HepG2 (cell line): Measurements from ENCODE around the gene GYPB. TPM values are rescaled to one million over a fixed set of nuclear protein-coding genes. Genes with fewer than 3 reads are reported as not detected.
"Not testable (repeated sequence)": the region's sequence is repeated elsewhere in the genome, so short reads cannot be mapped to it uniquely, and the experiment has no call there.

ENCODE experiments used
- ATAC-seq: fragments of 200-7000 bp; cut with Tn5 transposase; 3 replicates; pipeline ENCODE4 v1.9.1; 2020; ENCODE audit warnings: mild to moderate bottlenecking, moderate library complexity
- BruUV-seq: library from RNA; stranded (reverse); fragments of 400-500 nt; replicated peaks from 2 replicates; lab custom pipeline; 2021; lab: Mats Ljungman, UMichigan
- CTCF ChIA-PET: fragments of 300-600 bp; formaldehyde crosslinking; extraction: SDS; loops from one replicate; lab custom pipeline; 2021; ENCODE audit warnings: low total read pairs, inconsistent platforms, low intra/inter-chr PET ratio; lab: Yijun Ruan, JAX
- POLR2A ChIA-PET: fragments of 350-600 bp; sonication (Branson Sonifier 250); formaldehyde crosslinking; loops from one replicate; lab custom pipeline; 2020; ENCODE audit warnings: antibody characterized with exemption, inconsistent platforms; lab: Yijun Ruan, JAX
- DNase-seq: peaks from one replicate; pipeline ENCODE4 v3.0.0-alpha.2; 2015; ENCODE audit warnings: low spot score
- FAIRE-seq: peaks from 3 replicates; lab custom pipeline; 2011; peaks lifted over from hg19 to GRCh38; lab: Jason Lieb, UNC
- H2AFZ ChIP-seq: one replicate; pipeline ENCODE4 v1.6.1; 2011; ENCODE audit warnings: low read length, inconsistent platforms
- H3K27ac ChIP-seq: fragments of 300-600 bp; 3 replicates; pipeline ENCODE4 v1.8.0; 2011; ENCODE audit warnings: mixed run types, mild to moderate bottlenecking, mixed read lengths, low read length, inconsistent platforms; ENCODE audit not compliant: insufficient read depth; ENCODE audit errors: extremely low read length
- H3K27me3 ChIP-seq, 2 experiments: fragments of 200-600 bp in 1 of 2; 2 replicates in 1 of 2; 3 replicates in 1 of 2; pipeline versions ENCODE4 v1.6.0 to v1.8.0; 2011; ENCODE audit warnings: low read length in 2 of 2, mild to moderate bottlenecking in 2 of 2, moderate library complexity in 2 of 2, inconsistent platforms in 1 of 2; ENCODE audit not compliant: insufficient read depth in 2 of 2, control insufficient read depth in 1 of 2
- H3K36me3 ChIP-seq, 2 experiments: fragments of 200-600 bp in 1 of 2; replicated peaks in 1 of 2; 2 replicates in 1 of 2; 3 replicates in 1 of 2; pipeline versions ENCODE4 v1.5.1 to v1.8.0; 2011; ENCODE audit warnings: low read length in 2 of 2, inconsistent platforms in 1 of 2; ENCODE audit not compliant: insufficient read depth in 2 of 2, control insufficient read depth in 1 of 2
- H3K4me1 ChIP-seq: 2 replicates; pipeline ENCODE4 v1.5.1; 2012; ENCODE audit warnings: low read length, inconsistent platforms; ENCODE audit not compliant: insufficient read depth
- H3K4me2 ChIP-seq: 2 replicates; pipeline ENCODE4 v1.6.0; 2011; ENCODE audit warnings: low read depth, low read length, inconsistent platforms
- H3K4me3 ChIP-seq, 3 experiments: fragments of 200-600 bp in 1 of 3; sonication (generic), shearing (Covaris generic) in 1 of 3; replicated peaks in 1 of 3; 2 replicates each; pipeline ENCODE4 v1.5.1; 2011 to 2016; ENCODE audit warnings: low read length in 3 of 3, inconsistent platforms in 2 of 3, low read depth in 2 of 3, mild to moderate bottlenecking in 2 of 3, control low read depth in 1 of 3, mixed read lengths in 1 of 3; ENCODE audit not compliant: insufficient read depth in 1 of 3
- H3K79me2 ChIP-seq: one replicate; pipeline ENCODE4 v1.6.1; 2011; ENCODE audit warnings: low read length, inconsistent platforms; ENCODE audit not compliant: insufficient read depth
- H3K9ac ChIP-seq: 2 replicates; pipeline ENCODE4 v1.6.0; 2011; ENCODE audit warnings: mild to moderate bottlenecking, low read depth, low read length, inconsistent platforms; ENCODE audit not compliant: insufficient read depth
- H3K9me3 ChIP-seq: 2 replicates; pipeline ENCODE4 v1.5.1; 2012; ENCODE audit warnings: mild to moderate bottlenecking, low read length
- H4K20me1 ChIP-seq: 2 replicates; pipeline ENCODE4 v1.6.0; 2011; ENCODE audit warnings: inconsistent platforms, mild to moderate bottlenecking, low read length, moderate library complexity; ENCODE audit not compliant: insufficient read depth
- ATF7 ChIP-seq, 2 experiments: fragments of 450-650 bp in 1 of 2; sonication (generic) in 1 of 2; formaldehyde crosslinking in 1 of 2; IDR thresholded peaks; 2 replicates each; pipeline versions ENCODE4 v1.4.0 to v1.6.1; 2016 to 2020; ENCODE audit warnings: antibody characterized with exemption in 1 of 2, mild to moderate bottlenecking in 1 of 2, missing genetic modification reagents in 1 of 2
- WGBS: methylation state at CpG from one replicate; pipeline ENCODE4 v1.1.6; 2017; ENCODE audit warnings: low lambda C conversion rate; 5-methylcytosine and 5-hydroxymethylcytosine counted together
- in situ Hi-C: cut with HindIII; loops from 2 replicates; pipeline ENCODE4 v1.10.0; 2017; ENCODE audit warnings: low pct_unique_long_range_greater_than_20kb; ENCODE audit not compliant: extremely low pct_ligation_motif_present
- intact Hi-C: fragments of 100-400 bp; cut with micrococcal nuclease; formaldehyde crosslinking; loops from one replicate; pipeline ENCODE4 v1.10.0; 2022; ENCODE audit not compliant: unreplicated experiment
- polyA plus RNA-seq, 8 experiments: library from polyadenylated mRNA; depleted of rRNA in 3 of 8; stranded (reverse) in 7 of 8; unstranded in 1 of 8; fragments of >200 nt; fragmentation: Illumina TruSeq in 4 of 8; extraction: Trizol in 4 of 8; gene quantifications; 2 replicates each; pipeline versions ENCODE4 v1.2.1 to v1.2.3, GENCODE V29; 2011 to 2016; ENCODE audit warnings: low read depth in 4 of 8, missing spikeins in 1 of 8, mixed read lengths in 1 of 8; ENCODE audit not compliant: insufficient read depth in 1 of 8
- total RNA-seq, 5 experiments: library from RNA; depleted of rRNA; stranded (reverse); fragments of >200 nt; fragmentation: Illumina TruSeq; extraction: Trizol; gene quantifications; 2 replicates each; pipeline ENCODE4 v1.2.3, GENCODE V29; 2016; ENCODE audit warnings: low read depth in 1 of 5
- TF ChIP-seq, protein P1 (sequence below): sonication (generic); formaldehyde crosslinking; IDR thresholded peaks from 2 replicates; pipeline ENCODE4 v1.4.0; 2020; ENCODE audit warnings: mild to moderate bottlenecking, missing genetic modification reagents

GYPB gene
- total and polyA plus RNA-seq, 2 of the 13 experiments (the other 11 are each of a cell fraction or from before 2014, with no cell fraction given), result not detected

- H3K9me3 ChIP-seq, intact Hi-C loops, BruUV-seq, H3K27me3 ChIP-seq, H4K20me1 ChIP-seq, H3K36me3 ChIP-seq, H3K9ac ChIP-seq, ATAC-seq, DNase-seq, H2AFZ ChIP-seq, H3K4me2 ChIP-seq, H3K27ac ChIP-seq, FAIRE-seq, H3K79me2 ChIP-seq, H3K4me3 ChIP-seq, in situ Hi-C loops, H3K4me1 ChIP-seq, POLR2A ChIA-PET, CTCF ChIA-PET: not testable (repeated sequence)
- 2% methylated on average over 4 of the region's 4 CpGs for WGBS
These were observed 1.9 kb downstream of the GYPB start for GRCh38 chr4:144017271-144017670.

- H3K4me2 ChIP-seq, H3K9me3 ChIP-seq, H3K9ac ChIP-seq, H4K20me1 ChIP-seq, FAIRE-seq, H3K36me3 ChIP-seq, in situ Hi-C loops, H3K4me3 ChIP-seq, CTCF ChIA-PET, H3K79me2 ChIP-seq, POLR2A ChIA-PET, H3K27me3 ChIP-seq, H3K4me1 ChIP-seq, H2AFZ ChIP-seq, BruUV-seq, intact Hi-C loops, DNase-seq, H3K27ac ChIP-seq, ATAC-seq: not testable (repeated sequence)
- 5% methylated on average over 2 of the region's 2 CpGs for WGBS
These were observed 3.0 kb downstream of the GYPB start for GRCh38 chr4:144016057-144016605.

- in situ Hi-C loops, result no loop called here
- Histone ChIP-seq H3K9ac (no peak overlapping the region), H3K36me3 (no peaks in the 10 kb centered on the region), H3K27ac (no peak overlapping the region), H3K79me2 (no peaks in the 10 kb centered on the region), H3K4me3 (no peak overlapping the region), H2AFZ (no peak overlapping the region), H3K4me2 (no peak overlapping the region), H3K27me3 (no peaks in the 10 kb centered on the region), H3K4me1 (no peaks in the 10 kb centered on the region), H3K9me3 (no peaks in the 10 kb centered on the region), H4K20me1 (no peaks in the 10 kb centered on the region)
- 1% methylated on average over 2 of the region's 2 CpGs for WGBS
- FAIRE-seq (no peak), DNase-seq (no peak), ATAC-seq (no peak)
- CTCF ChIA-PET, result no interaction called here
- POLR2A ChIA-PET, result no interaction called here
- intact Hi-C loops, result no loop called here
- TF ChIP-seq ATF7 (IDR thresholded peaks at IDR 0.05) (peak; percentile 73), ATF7 (CRISPR knock-in tag; IDR thresholded peaks at IDR 0.05) (no peak)
- TF ChIP-seq, protein P1, sequence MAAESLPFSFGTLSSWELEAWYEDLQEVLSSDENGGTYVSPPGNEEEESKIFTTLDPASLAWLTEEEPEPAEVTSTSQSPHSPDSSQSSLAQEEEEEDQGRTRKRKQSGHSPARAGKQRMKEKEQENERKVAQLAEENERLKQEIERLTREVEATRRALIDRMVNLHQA (CRISPR knock-in tag), result no peak
- no TSS peak for BruUV-seq
These were observed 4.4 kb downstream of the GYPB start for GRCh38 chr4:144014808-144015207.

DNA sequence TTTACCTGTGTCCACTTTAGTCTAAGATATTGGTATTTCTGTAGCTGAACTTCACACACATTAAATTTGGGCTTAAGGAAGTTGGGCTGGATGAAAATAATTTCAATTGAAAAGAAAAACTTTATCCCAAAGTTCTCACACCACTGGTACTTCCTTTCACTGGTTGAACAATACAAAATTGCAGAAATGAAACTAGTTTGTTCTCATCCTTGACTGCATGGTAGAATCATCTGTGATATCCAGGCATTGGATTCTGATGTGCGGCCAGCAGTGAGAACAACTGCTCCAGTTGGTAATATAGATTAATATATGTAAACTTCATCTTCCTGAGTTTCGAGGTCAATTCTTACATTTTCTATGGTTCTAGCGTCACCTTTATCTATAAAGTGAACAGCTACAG, 10.6 kb downstream of the GYPB start:
- intact Hi-C loops, result loop anchor here (10.0 kb wide), 1 partner anchor 124 kb away; no protein-coding TSS in a partner anchor
- H3K4me1 ChIP-seq, DNase-seq, H3K27me3 ChIP-seq, ATAC-seq, H3K9me3 ChIP-seq, H3K36me3 ChIP-seq, POLR2A ChIA-PET, H3K27ac ChIP-seq, H4K20me1 ChIP-seq, FAIRE-seq, H3K79me2 ChIP-seq, BruUV-seq, H3K9ac ChIP-seq, CTCF ChIA-PET, H3K4me2 ChIP-seq, H2AFZ ChIP-seq, in situ Hi-C loops, H3K4me3 ChIP-seq: not testable (repeated sequence)
- WGBS, result 51% methylated on average over 3 of the region's 3 CpGs
